ENCODE data around the gene NEIL1.
"Not testable (repeated sequence)": the region's sequence is repeated elsewhere in the genome, so short reads cannot be mapped to it uniquely, and the experiment has no call there.

NEIL1 gene

GRCh38 chr15:75371486-75371885 lies 24.6 kb downstream of the NEIL1 start:
- DNase-seq: no peak

- DNase-seq: no peak
Measured at GRCh38 chr15:75371901-75372688, 25.3 kb downstream of the NEIL1 start.

- no peak for DNase-seq
Measured at GRCh38 chr15:75380773-75381172, 33.9 kb downstream of the NEIL1 start.

GRCh38 chr15:75383986-75384385 lies 37.1 kb downstream of the NEIL1 start:
- not testable (repeated sequence) for DNase-seq

GRCh38 chr15:75389791-75390382 lies 43.0 kb downstream of the NEIL1 start:
- no peak for DNase-seq

- no peak for DNase-seq
Measured at GRCh38 chr15:75397494-75397893, 50.7 kb downstream of the NEIL1 start.

- DNase-seq: no peak
Measured at GRCh38 chr15:75403892-75404291, 57.1 kb downstream of the NEIL1 start.
